ENCODE data around the gene TREML1. TPM values are rescaled to one million over a fixed set of nuclear protein-coding genes. Genes with fewer than 3 reads are reported as not detected.

Gene TREML1
- polyA plus RNA-seq, 1 of the 3 experiments (the other 2 are of a cell fraction): not detected

DNA sequence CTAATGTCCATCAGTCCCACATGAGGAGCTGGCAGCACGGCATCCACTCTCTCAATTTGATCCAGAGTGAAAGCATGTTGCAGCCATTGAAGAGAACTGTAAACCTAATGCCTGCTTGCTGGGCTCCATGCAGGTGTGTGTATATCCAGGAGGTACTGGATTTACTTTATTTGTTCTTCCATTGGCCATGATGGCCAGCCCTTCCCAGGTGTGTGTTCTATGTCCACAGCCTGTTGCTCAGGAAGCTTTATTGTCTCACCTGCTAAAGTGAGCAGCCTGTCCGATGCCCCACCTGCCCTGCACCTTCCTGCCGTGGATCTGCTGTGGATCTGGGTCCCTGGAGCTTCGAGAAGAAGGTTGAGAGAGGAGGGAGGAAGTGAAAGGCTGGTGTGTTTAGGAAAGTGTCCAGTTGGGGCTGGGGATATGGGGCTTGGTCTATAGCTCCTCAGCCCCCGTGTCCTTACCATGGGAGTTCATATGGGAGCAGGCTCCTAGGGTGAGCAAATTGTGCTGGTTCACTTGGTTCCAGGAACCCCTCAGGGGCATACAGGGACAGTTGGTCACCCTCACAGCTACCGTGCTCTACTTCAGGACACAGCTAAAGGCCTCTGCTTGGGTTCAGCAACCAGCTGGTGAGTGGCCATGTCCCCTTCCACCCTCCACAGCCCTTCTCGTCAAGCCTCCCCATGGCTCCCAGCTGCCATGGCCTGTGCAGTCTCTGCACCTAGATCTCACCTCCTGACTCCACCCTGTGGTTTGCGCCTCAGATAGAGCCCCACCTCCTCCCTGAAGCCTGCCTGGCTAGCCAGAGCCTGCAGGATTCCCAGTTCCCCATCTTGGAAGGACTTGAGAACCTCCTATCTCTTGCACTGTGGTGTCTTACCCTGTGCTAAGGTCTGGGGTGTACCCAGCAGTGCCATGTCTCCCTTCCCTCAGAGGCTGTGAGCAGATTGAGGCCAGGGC lies 34.1 kb upstream of the TREML1 start:
- Histone ChIP-seq H3K36me3 (replicated peaks in 1 of 2; ENCODE audit: control insufficient read depth in 1 of 2, insufficient read depth in 2 of 2, low read length in 1 of 2) (no peaks in the 10 kb centered on the region), H2AFZ (ENCODE audit: low read depth) (no peak overlapping the region), H3K4me1 (ENCODE audit: control insufficient read depth in 1 of 2, insufficient read depth in 2 of 2, low read depth in 1 of 2, low read length in 1 of 2) (no peaks in the 10 kb centered on the region), H3F3A (replicated peaks; ENCODE audit: insufficient read depth) (no peaks in the 10 kb centered on the region), H3K9ac (no peak overlapping the region), H3K79me2 (ENCODE audit: insufficient read depth) (no peaks in the 10 kb centered on the region), H4K20me1 (ENCODE audit: insufficient read depth) (no peaks in the 10 kb centered on the region), H3K4me2 (no peak overlapping the region), H3K9me3 (no peaks in the 10 kb centered on the region), H3K27me3 (ENCODE audit: insufficient read depth) (peaks cover 7% of the 10 kb centered on the region; the same call in 1 of the 2 replicates), H3K9me2 (no peaks in the 10 kb centered on the region), H3K4me3 (ENCODE audit: low read depth in 2 of 2, low read length in 1 of 2) (no peak overlapping the region), H3K27ac (ENCODE audit: low read depth in 2 of 2, low read length in 1 of 2) (no peak overlapping the region)
- CTCF ChIA-PET: interaction anchor here (1.3 to 1.5 kb wide), 2 partner anchors 7 to 75 kb away, joined by 3 to 4 read pairs; no protein-coding TSS in a partner anchor
- POLR2A ChIA-PET: no interaction called here
- WGBS (ENCODE audit: low lambda C conversion rate): 27% methylated on average over 5 of the region's 8 CpGs
- TF ChIP-seq NRF1 (IDR thresholded peaks at IDR 0.05; ENCODE audit: low read depth, low read length) (no peak), RFX5 (IDR thresholded peaks at IDR 0.05; ENCODE audit: low read length) (no peak), POLR2AphosphoS5 (IDR thresholded peaks at IDR 0.05; ENCODE audit: low read depth, low read length) (no peak)
- TF ChIP-seq, protein P1, sequence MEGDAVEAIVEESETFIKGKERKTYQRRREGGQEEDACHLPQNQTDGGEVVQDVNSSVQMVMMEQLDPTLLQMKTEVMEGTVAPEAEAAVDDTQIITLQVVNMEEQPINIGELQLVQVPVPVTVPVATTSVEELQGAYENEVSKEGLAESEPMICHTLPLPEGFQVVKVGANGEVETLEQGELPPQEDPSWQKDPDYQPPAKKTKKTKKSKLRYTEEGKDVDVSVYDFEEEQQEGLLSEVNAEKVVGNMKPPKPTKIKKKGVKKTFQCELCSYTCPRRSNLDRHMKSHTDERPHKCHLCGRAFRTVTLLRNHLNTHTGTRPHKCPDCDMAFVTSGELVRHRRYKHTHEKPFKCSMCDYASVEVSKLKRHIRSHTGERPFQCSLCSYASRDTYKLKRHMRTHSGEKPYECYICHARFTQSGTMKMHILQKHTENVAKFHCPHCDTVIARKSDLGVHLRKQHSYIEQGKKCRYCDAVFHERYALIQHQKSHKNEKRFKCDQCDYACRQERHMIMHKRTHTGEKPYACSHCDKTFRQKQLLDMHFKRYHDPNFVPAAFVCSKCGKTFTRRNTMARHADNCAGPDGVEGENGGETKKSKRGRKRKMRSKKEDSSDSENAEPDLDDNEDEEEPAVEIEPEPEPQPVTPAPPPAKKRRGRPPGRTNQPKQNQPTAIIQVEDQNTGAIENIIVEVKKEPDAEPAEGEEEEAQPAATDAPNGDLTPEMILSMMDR (IDR thresholded peaks at IDR 0.05): no peak
- TF ChIP-seq, protein P2, sequence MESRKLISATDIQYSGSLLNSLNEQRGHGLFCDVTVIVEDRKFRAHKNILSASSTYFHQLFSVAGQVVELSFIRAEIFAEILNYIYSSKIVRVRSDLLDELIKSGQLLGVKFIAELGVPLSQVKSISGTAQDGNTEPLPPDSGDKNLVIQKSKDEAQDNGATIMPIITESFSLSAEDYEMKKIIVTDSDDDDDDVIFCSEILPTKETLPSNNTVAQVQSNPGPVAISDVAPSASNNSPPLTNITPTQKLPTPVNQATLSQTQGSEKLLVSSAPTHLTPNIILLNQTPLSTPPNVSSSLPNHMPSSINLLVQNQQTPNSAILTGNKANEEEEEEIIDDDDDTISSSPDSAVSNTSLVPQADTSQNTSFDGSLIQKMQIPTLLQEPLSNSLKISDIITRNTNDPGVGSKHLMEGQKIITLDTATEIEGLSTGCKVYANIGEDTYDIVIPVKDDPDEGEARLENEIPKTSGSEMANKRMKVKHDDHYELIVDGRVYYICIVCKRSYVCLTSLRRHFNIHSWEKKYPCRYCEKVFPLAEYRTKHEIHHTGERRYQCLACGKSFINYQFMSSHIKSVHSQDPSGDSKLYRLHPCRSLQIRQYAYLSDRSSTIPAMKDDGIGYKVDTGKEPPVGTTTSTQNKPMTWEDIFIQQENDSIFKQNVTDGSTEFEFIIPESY (IDR thresholded peaks at IDR 0.05; ENCODE audit: borderline replicate concordance, low read depth): no peak
- DNase-seq: no peak

DNA sequence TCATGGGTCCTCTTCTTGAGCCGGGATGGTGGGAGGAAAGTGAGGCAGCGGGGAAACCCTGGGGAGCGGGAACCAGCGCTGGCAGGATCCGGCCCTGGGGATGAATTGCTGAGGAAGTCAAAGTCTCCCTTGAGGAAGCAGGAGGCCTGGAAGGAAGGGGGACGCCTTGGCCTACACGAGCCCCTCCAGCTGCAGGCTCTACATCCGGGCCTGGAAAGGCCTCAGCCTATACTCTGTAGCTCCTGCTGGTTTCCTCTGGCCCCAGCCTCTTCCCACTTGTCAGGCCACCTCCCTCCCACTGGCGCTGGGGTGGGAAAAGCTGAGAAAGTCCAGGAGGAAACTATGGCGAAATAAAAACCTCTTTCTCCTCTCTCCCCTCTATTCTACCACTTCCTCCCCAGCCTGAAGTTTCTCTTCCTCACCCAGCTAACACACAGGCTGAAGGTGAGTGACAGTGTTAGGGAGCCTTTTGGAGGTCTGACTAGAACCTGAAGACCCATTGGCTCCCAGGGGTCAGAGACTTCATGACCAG lies 31.9 kb upstream of the TREML1 start:
- 31% methylated on average over 7 of the region's 10 CpGs for WGBS (ENCODE audit: low lambda C conversion rate)
- H4K20me1 ChIP-seq (ENCODE audit: insufficient read depth): no peaks in the 10 kb centered on the region
- CTCF ChIA-PET: no interaction called here

More for the DNA sequence above, 31.9 kb upstream of the TREML1 start:
- no peak for DNase-seq
- POLR2A ChIA-PET: no interaction called here
- H3K79me2 ChIP-seq (ENCODE audit: insufficient read depth): no peaks in the 10 kb centered on the region
- H3K27me3 ChIP-seq (ENCODE audit: insufficient read depth): peaks cover under 1% of the 10 kb centered on the region; the same call in 1 of the 2 replicates
- TF ChIP-seq FOSL2 (IDR thresholded peaks at IDR 0.05; ENCODE audit: borderline replicate concordance, low read depth): no peak
- no peak for TF ChIP-seq MAX (IDR thresholded peaks at IDR 0.05; ENCODE audit: low read depth)
- no peak for TF ChIP-seq ELF1 (IDR thresholded peaks at IDR 0.05)
- TF ChIP-seq USF2 (IDR thresholded peaks at IDR 0.05; ENCODE audit: borderline replicate concordance, low read depth, low read length): no peak
- no peaks in the 10 kb centered on the region for H3K36me3 ChIP-seq (replicated peaks in 1 of 2; ENCODE audit: control insufficient read depth in 1 of 2, insufficient read depth in 2 of 2, low read length in 1 of 2)
- H3K4me2 ChIP-seq: no peak overlapping the region
- H3K9me2 ChIP-seq: no peaks in the 10 kb centered on the region
- no peak overlapping the region for H2AFZ ChIP-seq (ENCODE audit: low read depth)
- no peaks in the 10 kb centered on the region for H3K4me1 ChIP-seq (ENCODE audit: control insufficient read depth in 1 of 2, insufficient read depth in 2 of 2, low read depth in 1 of 2, low read length in 1 of 2)
- H3F3A ChIP-seq (replicated peaks; ENCODE audit: insufficient read depth): no peaks in the 10 kb centered on the region
- no peak overlapping the region for H3K27ac ChIP-seq (ENCODE audit: low read depth in 2 of 2, low read length in 1 of 2)
- H3K9me3 ChIP-seq: no peaks in the 10 kb centered on the region
- no peak overlapping the region for H3K9ac ChIP-seq
- H3K4me3 ChIP-seq (ENCODE audit: low read depth in 2 of 2, low read length in 1 of 2): no peak overlapping the region
